Hindlimb muscle (tissue), 1 donor: ENCODE measurements around the gene CCSER1. TPM values are rescaled to one million over a fixed set of nuclear protein-coding genes. Genes with fewer than 3 reads are reported as not detected.
"Not testable (repeated sequence)": the region's sequence is repeated elsewhere in the genome, so short reads cannot be mapped to it uniquely, and the experiment has no call there.

Experiments used
- DNase-seq: peaks from one replicate; pipeline ENCODE4 v3.0.0-alpha.2; 2013
- polyA plus RNA-seq: library from polyadenylated mRNA; unstranded; fragments of 120-200 nt; gene quantifications from one replicate; pipeline ENCODE4 v1.2.1, GENCODE V29; 2013; ENCODE audit not compliant: insufficient read length

CCSER1 gene
- polyA plus RNA-seq, 1 donor: 0.37 TPM

GRCh38 chr4:90445380-90445779 lies 318.2 kb downstream of the CCSER1 start:
- no peak for DNase-seq

DNA sequence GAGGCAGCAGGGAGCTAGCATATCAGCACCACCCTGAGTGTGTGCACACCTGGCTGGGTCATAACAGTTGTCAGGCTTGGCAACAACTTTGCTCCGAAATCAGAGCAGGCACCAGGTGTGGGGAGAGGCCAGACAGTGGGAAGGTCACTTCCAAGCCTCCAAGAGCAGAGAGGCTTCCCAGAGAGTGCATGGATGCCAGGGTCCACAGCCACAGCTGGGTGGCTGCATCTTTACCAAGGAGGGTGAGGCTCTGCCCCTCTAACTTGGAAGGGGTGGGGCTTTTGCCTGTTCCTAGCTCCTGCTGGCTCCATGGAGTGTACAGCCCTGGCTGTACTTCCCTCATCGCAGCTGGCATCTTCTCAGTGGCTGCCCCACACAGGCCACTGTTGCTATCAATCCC lies 322.4 kb downstream of the CCSER1 start:
- DNase-seq: no peak

DNA sequence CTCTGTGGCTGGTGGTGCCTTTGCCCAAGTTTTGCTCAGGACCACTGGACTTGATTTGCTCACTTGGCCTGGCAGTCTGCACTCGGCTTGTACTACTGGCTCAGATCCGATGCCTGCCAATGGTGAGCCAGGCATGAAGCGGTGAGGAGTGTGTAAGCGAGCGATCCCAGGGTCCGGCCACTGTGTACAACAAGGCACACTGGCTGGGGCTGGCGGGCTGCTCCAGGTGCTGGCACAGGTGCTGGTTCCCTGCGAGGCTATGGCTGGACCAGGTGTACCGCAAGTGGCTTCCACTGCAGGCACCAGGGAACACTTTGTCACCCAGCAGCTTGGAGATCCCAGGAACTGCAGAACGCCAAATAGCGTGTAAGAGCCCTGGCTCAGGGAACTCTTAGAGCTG lies 329.7 kb downstream of the CCSER1 start:
- no peak for DNase-seq

GRCh38 chr4:90457817-90458216 lies 330.6 kb downstream of the CCSER1 start:
- DNase-seq: no peak

GRCh38 chr4:90458576-90458975 lies 331.4 kb downstream of the CCSER1 start:
- no peak for DNase-seq

DNA sequence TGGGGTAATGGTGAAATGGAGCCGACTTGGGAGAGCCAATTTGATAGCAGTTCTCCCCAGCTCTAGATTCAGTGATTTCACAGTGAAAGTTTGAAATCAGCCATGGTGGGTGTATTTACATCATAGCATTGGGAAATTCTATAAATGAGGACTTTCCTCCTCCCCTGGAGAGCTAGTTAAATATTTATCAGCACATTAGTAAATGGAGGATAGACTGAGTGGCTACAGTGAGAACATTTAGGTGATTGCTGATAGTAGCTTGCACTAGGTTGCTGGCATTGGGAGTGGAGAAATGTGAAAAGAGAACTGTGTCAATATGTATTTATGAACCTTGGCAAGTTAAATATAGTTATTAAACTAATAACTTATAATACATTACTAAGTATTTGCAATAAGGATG lies 347.3 kb downstream of the CCSER1 start:
- no peak for DNase-seq

- DNase-seq: no peak
These were observed 348.8 kb downstream of the CCSER1 start for GRCh38 chr4:90476019-90476418.

DNA sequence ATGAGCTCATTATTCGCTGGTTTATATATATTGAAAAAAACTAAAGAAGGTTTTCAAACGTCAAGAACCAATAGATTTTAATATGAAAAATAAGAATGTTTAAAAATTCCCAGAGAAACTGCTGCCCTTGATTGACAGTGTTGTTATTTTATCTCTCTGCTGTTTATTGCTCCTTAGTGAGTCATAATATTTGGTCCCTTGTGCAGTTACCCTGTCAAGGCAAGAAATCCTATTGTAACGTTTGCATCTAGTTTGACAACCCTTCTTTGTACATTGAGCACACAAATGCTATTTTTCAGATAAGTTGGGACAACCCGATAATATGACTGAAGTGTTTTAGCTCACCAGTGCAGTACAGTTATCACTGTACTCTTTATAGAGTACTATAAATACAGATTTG lies 349.4 kb downstream of the CCSER1 start:
- no peak for DNase-seq

- not testable (repeated sequence) for DNase-seq
These were observed 357.7 kb downstream of the CCSER1 start for GRCh38 chr4:90484894-90485293.

DNA sequence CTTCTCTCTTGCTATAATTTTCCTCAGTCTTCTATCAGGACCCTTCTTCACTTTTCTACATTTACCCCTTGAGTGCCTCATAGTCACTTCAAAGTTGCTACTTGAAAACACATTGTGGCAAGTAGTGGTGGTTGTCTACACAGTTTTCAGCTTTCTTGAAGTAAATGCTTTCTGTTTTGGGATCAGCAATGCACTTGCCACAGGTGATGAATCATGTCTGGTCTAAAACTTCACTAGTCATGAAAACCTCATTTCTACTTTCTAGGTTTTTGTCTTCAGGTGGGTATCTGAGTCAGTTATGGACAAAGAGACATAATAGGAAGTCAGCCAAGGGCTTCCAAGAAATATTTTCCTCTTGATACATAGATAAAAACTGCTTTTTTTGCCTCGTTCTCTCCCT lies 359.2 kb downstream of the CCSER1 start:
- no peak for DNase-seq

DNA sequence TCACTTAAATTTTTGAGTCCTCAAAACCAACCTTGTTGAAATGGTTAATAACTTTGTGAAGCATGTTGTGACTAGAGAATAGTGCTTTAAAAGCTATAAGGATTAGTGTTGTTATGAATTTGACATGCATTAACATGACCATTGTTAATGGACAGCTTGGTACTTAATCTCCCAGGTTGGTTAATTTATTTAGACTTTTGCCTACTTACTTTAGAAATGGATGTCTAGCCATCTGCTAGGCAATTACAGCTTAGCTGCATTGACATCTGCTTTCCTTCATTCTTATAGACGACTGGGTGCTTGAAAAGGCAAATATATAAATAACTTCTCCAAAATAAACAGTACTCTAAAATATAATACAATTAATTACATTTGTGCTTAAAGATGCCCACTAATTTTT lies 368.0 kb downstream of the CCSER1 start:
- no peak for DNase-seq

DNA sequence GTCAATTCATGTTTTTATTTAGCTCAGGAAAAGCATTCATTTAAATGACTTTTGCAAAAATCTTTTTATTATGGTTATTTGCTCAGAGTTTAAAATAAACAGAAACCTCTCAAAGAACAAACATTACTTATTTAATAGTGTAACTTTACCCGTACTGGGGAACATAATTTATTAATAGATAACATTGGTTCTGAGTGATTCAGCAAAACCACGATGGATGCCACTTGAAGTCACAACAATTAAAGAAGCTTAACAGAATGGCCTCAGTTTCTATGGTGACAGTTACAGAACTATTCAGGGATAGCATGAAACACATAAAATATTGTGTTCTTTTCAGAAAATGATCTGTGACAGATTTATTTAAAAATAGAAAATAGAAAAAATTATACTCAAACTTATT lies 368.7 kb downstream of the CCSER1 start:
- DNase-seq: no peak

DNA sequence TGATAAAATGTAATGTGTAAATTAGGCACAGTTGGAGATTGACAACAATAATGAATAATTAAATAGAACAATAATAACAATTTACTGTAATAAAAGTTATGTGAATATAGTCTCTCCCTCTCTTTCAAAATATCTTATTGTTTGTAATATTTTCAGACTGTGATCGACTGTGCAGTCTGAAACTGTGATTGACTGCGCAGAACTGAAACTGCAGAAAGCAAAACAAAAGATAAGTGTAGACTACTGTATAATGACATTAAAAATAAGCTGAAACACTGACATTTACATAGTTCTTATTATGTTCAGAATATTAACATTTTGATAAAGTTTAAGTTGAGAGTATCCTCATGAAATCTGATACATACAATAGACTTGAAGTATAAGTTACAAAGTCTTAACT lies 371.0 kb downstream of the CCSER1 start:
- DNase-seq: no peak

- no peak for DNase-seq
These were observed 376.5 kb downstream of the CCSER1 start for GRCh38 chr4:90503677-90504076.

DNA sequence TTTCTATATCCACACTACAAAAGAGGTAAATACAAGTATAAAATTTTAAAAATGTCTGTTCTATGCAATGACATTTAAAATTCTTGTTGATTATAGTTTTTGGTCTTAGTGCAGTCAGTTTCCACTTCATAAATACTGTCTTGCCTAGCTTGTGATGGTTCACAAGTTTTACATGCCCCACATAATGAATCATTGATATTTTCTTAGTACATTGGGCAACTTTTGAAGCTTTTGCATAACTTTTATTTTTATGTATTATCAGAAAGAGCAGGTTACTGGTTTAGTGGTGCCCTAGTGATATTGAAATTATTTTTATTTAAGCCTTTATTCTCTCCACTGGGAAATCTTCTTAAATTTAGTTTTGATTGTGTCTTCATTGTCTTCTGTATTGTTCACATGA lies 388.0 kb downstream of the CCSER1 start:
- no peak for DNase-seq

GRCh38 chr4:90528551-90528950 lies 401.4 kb downstream of the CCSER1 start:
- DNase-seq: no peak

- no peak for DNase-seq
These were observed 409.2 kb downstream of the CCSER1 start for GRCh38 chr4:90536408-90536807.

- DNase-seq: no peak
These were observed 410.3 kb downstream of the CCSER1 start for GRCh38 chr4:90537491-90537890.

DNA sequence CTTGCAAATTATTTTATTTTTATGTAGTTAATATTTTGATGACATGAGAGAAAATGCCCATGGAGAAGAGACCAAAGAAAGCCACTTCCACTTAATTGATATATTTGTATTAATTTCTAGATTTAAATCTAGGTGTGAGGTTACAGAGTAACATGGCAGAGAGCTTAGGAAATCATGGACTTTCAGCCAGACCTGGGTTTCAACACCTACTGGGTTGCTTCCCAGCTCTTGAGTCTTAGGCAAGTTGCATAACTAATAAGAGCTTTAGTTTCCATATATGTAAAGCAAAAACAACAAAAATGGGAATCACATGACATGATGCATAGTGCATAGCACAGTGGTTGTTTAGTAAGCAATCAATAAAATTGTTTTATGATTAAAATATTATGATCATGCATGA lies 413.3 kb downstream of the CCSER1 start:
- DNase-seq: no peak

- no peak for DNase-seq
These were observed 415.0 kb downstream of the CCSER1 start for GRCh38 chr4:90542216-90542615.

DNA sequence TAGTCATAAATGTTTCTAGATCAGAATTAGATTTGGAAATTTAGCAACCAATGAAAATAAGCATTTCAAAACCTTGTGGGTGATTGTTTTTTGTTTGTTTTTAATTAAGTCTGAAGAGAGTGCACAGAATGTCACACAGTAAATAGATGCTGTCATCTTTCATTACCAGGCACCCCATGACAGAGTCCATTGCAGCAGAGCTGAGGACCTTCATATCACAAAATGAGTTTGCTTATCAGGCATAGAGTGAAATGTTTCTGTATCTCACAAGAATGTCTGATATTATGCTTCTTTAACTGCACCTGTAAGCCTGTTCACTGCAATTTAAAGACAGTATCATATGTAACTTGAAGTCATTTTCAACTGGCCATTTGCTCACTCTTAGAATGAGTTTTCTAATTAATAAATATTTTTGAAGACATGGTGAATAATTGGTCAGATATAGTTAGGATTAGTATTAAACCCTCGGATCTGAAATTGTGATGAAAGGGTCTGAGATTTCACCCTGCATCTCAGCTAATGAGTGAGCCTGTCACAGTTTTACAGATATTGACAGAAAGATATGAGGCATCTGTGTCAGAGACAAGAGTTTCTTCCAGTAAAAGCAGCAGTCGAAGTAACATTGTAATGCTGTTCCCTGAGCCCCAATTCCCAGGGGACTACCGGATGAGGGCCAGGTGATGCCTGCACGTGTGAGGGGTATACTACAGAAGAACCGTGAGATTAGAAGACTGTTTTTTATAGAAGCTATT lies 416.4 kb downstream of the CCSER1 start:
- DNase-seq: no peak

- no peak for DNase-seq
These were observed 417.4 kb downstream of the CCSER1 start for GRCh38 chr4:90544532-90545045.

GRCh38 chr4:90545380-90545779 lies 418.2 kb downstream of the CCSER1 start:
- DNase-seq: no peak

DNA sequence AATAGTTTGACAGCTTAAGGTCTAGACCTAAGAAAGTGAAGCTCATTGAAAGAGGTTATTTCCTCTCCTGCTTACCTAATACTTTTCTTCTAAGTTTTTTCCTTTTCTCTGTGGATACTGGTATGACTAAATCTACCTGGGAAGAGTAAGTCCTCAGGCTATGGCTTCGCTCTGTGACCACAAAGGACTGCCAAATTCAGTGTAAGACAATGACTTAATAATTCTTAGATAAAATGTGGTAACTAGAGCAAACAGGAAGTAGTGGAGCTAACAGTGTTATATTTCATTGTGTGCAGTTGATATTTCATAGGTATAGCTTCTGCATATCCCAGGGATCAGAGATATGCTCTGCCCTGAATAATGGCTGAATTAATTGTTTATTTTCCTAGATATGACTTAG lies 418.9 kb downstream of the CCSER1 start:
- DNase-seq: no peak

GRCh38 chr4:90570615-90571014 lies 443.4 kb downstream of the CCSER1 start:
- no peak for DNase-seq
